Mesenchymal stem cell (in vitro differentiated cells and primary cell): Measurements from ENCODE around the gene FCHO2.

Source experiments
- DNase-seq: peaks from one replicate; pipeline ENCODE4 v3.0.0-alpha.2; 2013
- H2AFZ ChIP-seq: one replicate; pipeline ENCODE4 v1.6.1; 2013; ENCODE audit warnings: low read depth, mild to moderate bottlenecking, control low read depth, inconsistent platforms, low read length, moderate library complexity
- H2AK5ac ChIP-seq: 2 replicates; pipeline ENCODE4 v1.6.1; 2013; ENCODE audit warnings: low read length, moderate library complexity, mild to moderate bottlenecking, inconsistent platforms; ENCODE audit not compliant: severe bottlenecking
- H2BK120ac ChIP-seq: one replicate; pipeline ENCODE4 v1.6.1; 2013; ENCODE audit warnings: low read depth, mild to moderate bottlenecking, inconsistent platforms, low read length, moderate library complexity
- H2BK12ac ChIP-seq, 2 experiments: one replicate each; pipeline ENCODE4 v1.6.1; 2013; ENCODE audit warnings: inconsistent platforms in 2 of 2, low read length in 2 of 2, mild to moderate bottlenecking in 2 of 2, moderate library complexity in 2 of 2, control low read depth in 1 of 2
- H2BK15ac ChIP-seq: one replicate; pipeline ENCODE4 v1.6.1; 2013; ENCODE audit warnings: mild to moderate bottlenecking, low read depth, inconsistent platforms; ENCODE audit not compliant: poor library complexity, severe bottlenecking
- H2BK5ac ChIP-seq: 2 replicates; pipeline ENCODE4 v1.6.1; 2013; ENCODE audit warnings: low read depth, mild to moderate bottlenecking, low read length, control low read depth, inconsistent platforms; ENCODE audit not compliant: poor library complexity, severe bottlenecking
- H3K14ac ChIP-seq, 2 experiments: one replicate each; pipeline ENCODE4 v1.6.1; 2013; ENCODE audit warnings: inconsistent platforms in 2 of 2, low read length in 2 of 2, control low read depth in 1 of 2, mild to moderate bottlenecking in 1 of 2, moderate library complexity in 1 of 2
- H3K18ac ChIP-seq, 2 experiments: one replicate each; pipeline ENCODE4 v1.6.1; 2013; ENCODE audit warnings: inconsistent platforms in 2 of 2, low read length in 2 of 2, control low read depth in 1 of 2, low read depth in 1 of 2, mild to moderate bottlenecking in 1 of 2
- H3K23ac ChIP-seq, 2 experiments: one replicate each; pipeline ENCODE4 v1.6.1; 2013; ENCODE audit warnings: inconsistent platforms in 2 of 2, low read length in 2 of 2, mild to moderate bottlenecking in 2 of 2, moderate library complexity in 2 of 2, control low read depth in 1 of 2
- H3K27ac ChIP-seq: 2 replicates; pipeline ENCODE4 v1.5.1; 2013; ENCODE audit warnings: mild to moderate bottlenecking, moderate library complexity, low read length, control low read depth, inconsistent platforms; ENCODE audit not compliant: poor library complexity, severe bottlenecking
- H3K27me3 ChIP-seq, 2 experiments: 2 replicates each; pipeline versions ENCODE4 v1.6.1 to v1.7.0; 2013; ENCODE audit warnings: low read length in 2 of 2, mild to moderate bottlenecking in 2 of 2, moderate library complexity in 2 of 2, control low read depth in 1 of 2, inconsistent platforms in 1 of 2; ENCODE audit not compliant: control insufficient read depth in 1 of 2, insufficient read depth in 1 of 2
- H3K36me3 ChIP-seq, 2 experiments: 2 replicates each; pipeline versions ENCODE4 v1.6.1 to v1.7.0; 2013; ENCODE audit warnings: low read length in 2 of 2, control low read depth in 1 of 2, inconsistent platforms in 1 of 2, low read depth in 1 of 2, mild to moderate bottlenecking in 1 of 2; ENCODE audit not compliant: insufficient read depth in 2 of 2, control insufficient read depth in 1 of 2
- H3K4ac ChIP-seq, 2 experiments: one replicate each; pipeline ENCODE4 v1.6.1; 2013; ENCODE audit warnings: inconsistent platforms in 2 of 2, low read length in 2 of 2, mild to moderate bottlenecking in 2 of 2, moderate library complexity in 2 of 2, control low read depth in 1 of 2, low read depth in 1 of 2
- H3K4me1 ChIP-seq: 2 replicates; pipeline ENCODE4 v1.6.1; 2013; ENCODE audit warnings: low read depth, low read length, control low read depth; ENCODE audit not compliant: control insufficient read depth, insufficient read depth
- H3K4me2 ChIP-seq: 2 replicates; pipeline ENCODE4 v1.6.1; 2013; ENCODE audit warnings: low read length, mild to moderate bottlenecking, inconsistent platforms; ENCODE audit not compliant: poor library complexity, severe bottlenecking
- H3K4me3 ChIP-seq, 2 experiments: 2 replicates each; pipeline versions ENCODE4 v1.5.1 to v1.7.0; 2013; ENCODE audit warnings: low read length in 2 of 2, mild to moderate bottlenecking in 2 of 2, control low read depth in 1 of 2, low read depth in 1 of 2; ENCODE audit not compliant: insufficient read depth in 1 of 2
- H3K79me1 ChIP-seq: replicated peaks from 2 replicates; pipeline ENCODE4 v1.6.1; 2013; ENCODE audit warnings: mild to moderate bottlenecking, control low read depth, low read length, inconsistent platforms; ENCODE audit not compliant: poor library complexity, severe bottlenecking
- H3K9ac ChIP-seq: 2 replicates; pipeline ENCODE4 v1.7.0; 2013; ENCODE audit warnings: mild to moderate bottlenecking, low read length, moderate library complexity
- H3K9me3 ChIP-seq: 2 replicates; pipeline ENCODE4 v1.7.0; 2013; ENCODE audit warnings: mild to moderate bottlenecking, low read length; ENCODE audit not compliant: control insufficient read depth
- H4K8ac ChIP-seq: one replicate; pipeline ENCODE4 v1.6.1; 2013; ENCODE audit warnings: inconsistent platforms, mild to moderate bottlenecking, low read length, moderate library complexity
- H4K91ac ChIP-seq: one replicate; pipeline ENCODE4 v1.6.1; 2013; ENCODE audit warnings: mild to moderate bottlenecking, low read length, inconsistent platforms
- WGBS: methylation state at CpG from one replicate; pipeline ENCODE4 v1.1.7; 2013; ENCODE audit warnings: mixed read lengths; 5-methylcytosine and 5-hydroxymethylcytosine counted together

FCHO2 gene

DNA sequence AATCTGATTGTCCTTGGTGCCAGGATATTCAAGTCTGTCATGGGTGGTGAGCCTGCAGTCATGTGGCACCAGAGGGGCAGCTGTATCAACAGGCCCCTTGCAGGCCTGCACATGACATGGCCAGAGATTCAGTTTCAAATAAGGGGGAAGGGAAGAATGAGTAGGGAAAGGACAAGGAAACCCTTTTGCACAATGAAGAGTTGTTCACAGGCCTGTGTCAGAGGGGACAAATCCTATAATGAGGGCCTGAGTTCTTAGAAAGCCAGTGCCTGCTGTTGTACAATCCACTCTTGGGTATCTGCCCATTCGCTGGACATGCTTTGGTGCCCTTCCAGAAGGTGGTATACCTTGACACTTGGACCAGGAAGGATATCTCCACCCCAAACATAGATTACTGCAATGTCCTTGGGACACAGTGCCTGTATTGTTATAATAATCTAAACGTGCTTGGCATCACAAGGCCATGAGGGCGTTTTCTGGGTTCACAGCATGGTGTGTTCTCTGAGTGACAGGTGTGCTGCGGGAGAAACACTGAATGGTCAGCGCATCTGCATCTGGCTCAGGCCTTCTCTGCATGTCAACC lies 162.6 kb downstream of the FCHO2 start:
- no peak overlapping the region for H2BK120ac ChIP-seq
- H3K4me2 ChIP-seq = no peak overlapping the region
- no peaks in the 10 kb centered on the region for H3K27me3 ChIP-seq
- no peak overlapping the region for H2BK15ac ChIP-seq
- peaks cover 4% of the 10 kb centered on the region for H3K79me1 ChIP-seq
- H3K9me3 ChIP-seq = no peaks in the 10 kb centered on the region
- no peak overlapping the region for H3K4me3 ChIP-seq
- H3K36me3 ChIP-seq = peaks cover 5 to 7% of the 10 kb centered on the region in 2 experiments
- no peak overlapping the region for H3K23ac ChIP-seq
- no peak overlapping the region for H3K4ac ChIP-seq
- H3K4me1 ChIP-seq = peaks cover 39% of the 10 kb centered on the region
- peak overlapping the region; percentile 66 for H3K27ac ChIP-seq
- no peak overlapping the region for H4K91ac ChIP-seq
- 95% methylated on average over 5 of the region's 5 CpGs for WGBS
- no peak overlapping the region for H2BK5ac ChIP-seq
- H3K14ac ChIP-seq = no peak overlapping the region
- H3K18ac ChIP-seq = no peak overlapping the region
- no peak overlapping the region for H2AFZ ChIP-seq
- H4K8ac ChIP-seq = no peak overlapping the region
- H3K9ac ChIP-seq = no peak overlapping the region
- H2AK5ac ChIP-seq = peak overlapping the region; percentile 66
- DNase-seq = no peak
- H2BK12ac ChIP-seq = peak overlapping the region in 1 of 2 experiments; percentile 6

DNA sequence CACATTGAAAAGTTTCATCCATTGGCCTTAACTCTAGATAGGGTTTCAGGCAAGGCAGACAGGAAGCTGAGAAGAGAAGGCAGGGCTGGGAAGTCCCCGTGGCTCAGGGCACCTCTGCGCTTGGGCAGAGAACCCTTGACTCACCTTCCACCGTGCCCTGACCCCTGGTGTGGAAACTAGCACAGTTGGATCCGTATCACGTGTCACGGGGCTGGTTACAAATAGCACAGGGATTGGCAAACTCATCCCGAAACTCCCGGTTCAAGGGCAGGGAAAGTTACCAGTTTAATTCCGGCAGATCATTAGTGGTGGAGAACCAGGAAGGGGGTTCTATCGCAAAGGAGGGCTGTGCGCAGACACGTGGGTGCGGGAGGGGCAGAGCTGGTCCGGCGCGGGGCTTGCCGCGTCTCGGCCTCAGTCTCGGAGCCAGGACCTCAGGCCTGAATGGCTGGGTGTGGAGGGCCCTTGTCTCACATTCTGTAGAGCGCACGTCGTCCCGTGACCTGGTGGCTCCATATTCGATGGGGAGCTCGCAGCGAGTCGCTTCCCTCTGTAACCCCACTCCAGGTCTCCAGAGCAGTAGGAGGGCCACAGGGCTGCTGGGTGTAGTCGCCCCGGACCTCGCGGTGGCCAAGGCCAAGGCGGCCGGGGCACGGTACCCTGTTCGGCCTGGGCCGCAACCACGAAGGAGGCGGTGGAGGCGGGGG lies 163.8 kb downstream of the FCHO2 start:
- Histone ChIP-seq H2AFZ (no peak overlapping the region), H2BK120ac (no peak overlapping the region), H3K79me1 (peaks cover 10% of the 10 kb centered on the region), H4K8ac (peak overlapping the region; percentile 35), H2BK5ac (peak overlapping the region; percentile 5), H3K4me1 (peaks cover 40% of the 10 kb centered on the region), H3K23ac (no peak overlapping the region), H3K36me3 (peaks cover 16 to 19% of the 10 kb centered on the region in 2 experiments), H3K18ac (peak overlapping the region in 1 of 2 experiments; percentile 26), H3K14ac (no peak overlapping the region), H3K27me3 (no peaks in the 10 kb centered on the region), H3K4ac (no peak overlapping the region), H2AK5ac (peak overlapping the region; percentile 65), H2BK12ac (peak overlapping the region in 1 of 2 experiments; percentile 49), H3K9me3 (no peaks in the 10 kb centered on the region), H2BK15ac (no peak overlapping the region), H4K91ac (no peak overlapping the region), H3K27ac (peak overlapping the region; percentile 4), H3K4me2 (peak overlapping the region; percentile 80), H3K9ac (peak overlapping the region; percentile 79), H3K4me3 (peak overlapping the region; percentile 77 to 88)
- 27% methylated on average over 32 of the region's 40 CpGs for WGBS
- DNase-seq = peak; percentile 20

DNA sequence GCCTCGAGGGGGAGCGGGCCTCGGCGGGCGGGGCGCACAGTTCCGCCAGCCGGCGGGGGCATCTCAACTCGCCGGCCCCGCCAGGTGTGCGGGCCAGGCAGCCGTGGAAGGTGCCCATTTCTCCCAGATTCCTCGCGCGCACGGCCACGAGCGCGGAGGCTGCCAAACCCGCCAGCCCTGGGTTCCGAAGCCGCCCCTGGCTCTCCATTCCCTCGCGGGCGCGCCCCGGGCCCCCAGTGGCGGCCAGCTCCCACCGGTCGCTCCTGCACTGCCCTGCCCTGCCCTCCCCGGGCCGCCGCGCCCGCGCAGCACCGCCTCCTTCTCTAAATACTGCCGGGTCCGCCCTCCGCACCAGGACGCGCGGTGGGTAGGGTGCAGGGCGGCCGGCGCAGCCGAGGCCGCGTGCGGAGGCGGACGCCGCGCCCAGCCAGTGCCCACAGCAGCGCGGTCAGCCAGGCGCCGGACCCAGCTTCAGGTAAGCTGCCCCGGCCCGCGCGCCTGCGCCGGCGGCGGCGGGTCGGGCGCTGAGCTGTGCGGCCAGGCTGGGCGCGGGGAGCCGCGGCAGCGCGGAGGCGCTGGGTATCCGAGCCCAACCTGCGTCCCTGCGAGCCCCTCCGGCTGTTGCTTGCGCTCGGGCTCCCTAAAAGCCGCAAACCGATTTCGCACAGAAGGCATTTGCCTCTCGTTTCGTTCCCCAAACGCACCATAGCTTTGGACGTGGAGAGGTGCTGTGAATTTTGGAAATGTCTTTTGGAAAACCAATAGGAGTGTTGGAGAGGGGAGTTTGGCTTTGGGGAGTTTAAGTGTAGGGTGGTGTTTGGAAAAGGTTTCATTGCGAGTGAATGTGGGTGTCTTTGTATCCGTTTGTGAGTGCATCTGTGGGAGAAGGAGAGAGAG lies 164.6 kb downstream of the FCHO2 start, which contains the start of gene TMEM171:
TSS of gene TMEM171 (plus strand) at position 354 of the 897 bp plus-strand sequence. CDS start 2,799 bp downstream, outside the sequence.
- peak within 1 kb of the TSS; percentile 79 for H3K9ac ChIP-seq
- no peak within 1 kb of the TSS for H2BK15ac ChIP-seq
- no peak within 1 kb of the TSS for H2AFZ ChIP-seq
- H3K18ac ChIP-seq = peak within 1 kb of the TSS; percentile 17 to 28
- peak within 1 kb of the TSS in 1 of 2 experiments; percentile 18 for H3K14ac ChIP-seq
- H4K91ac ChIP-seq = no peak within 1 kb of the TSS
- peak within 1 kb of the TSS; percentile 80 for H3K4me2 ChIP-seq
- peaks cover 37% of the 10 kb centered on the region for H3K4me1 ChIP-seq
- H2BK5ac ChIP-seq = peak within 1 kb of the TSS; percentile 71
- peak; percentile 30 for DNase-seq
- H2BK120ac ChIP-seq = no peak within 1 kb of the TSS
- peak within 1 kb of the TSS in 1 of 2 experiments; percentile 49 for H2BK12ac ChIP-seq
- H3K36me3 ChIP-seq = peaks cover 24 to 26% of the 10 kb centered on the region in 2 experiments
- H3K4me3 ChIP-seq = peak within 1 kb of the TSS; percentile 77 to 88
- H3K4ac ChIP-seq = peak within 1 kb of the TSS in 1 of 2 experiments; percentile 40
- H2AK5ac ChIP-seq = peak within 1 kb of the TSS; percentile 65
- peak within 1 kb of the TSS; percentile 35 for H4K8ac ChIP-seq
- peak within 1 kb of the TSS; percentile 63 for H3K27ac ChIP-seq
- H3K9me3 ChIP-seq = no peaks in the 10 kb centered on the region
- H3K23ac ChIP-seq = no peak within 1 kb of the TSS
- no peaks in the 10 kb centered on the region for H3K27me3 ChIP-seq
- H3K79me1 ChIP-seq = peaks cover 15% of the 10 kb centered on the region
- WGBS = under 1% methylated on average over 86 of the region's 94 CpGs
